BLaER1 treated with 17β-estradiol and CSF1 and Interleukin-3, amounts not matched to agents 10 nM and 100 nM (cell line): Measurements from ENCODE around the gene PITPNC1.

Source experiments
- H3K27ac ChIP-seq, 11 experiments: shearing (Covaris generic); formaldehyde crosslinking; 2 replicates each; pipeline ENCODE4 v1.8.1; 2022
- H3K27me3 ChIP-seq, 11 experiments: shearing (Covaris generic); formaldehyde crosslinking; 2 replicates each; pipeline ENCODE4 v1.8.1; 2022
- H3K36me3 ChIP-seq, 11 experiments: shearing (Covaris generic); formaldehyde crosslinking; 2 replicates each; pipeline ENCODE4 v1.8.1; 2022
- H3K4me1 ChIP-seq, 10 experiments: shearing (Covaris generic); formaldehyde crosslinking; 2 replicates each; pipeline ENCODE4 v1.8.1; 2022
- H3K4me2 ChIP-seq, 11 experiments: shearing (Covaris generic); formaldehyde crosslinking; 2 replicates each; pipeline ENCODE4 v1.8.1; 2022
- H3K4me3 ChIP-seq, 10 experiments: shearing (Covaris generic); formaldehyde crosslinking; 2 replicates each; pipeline ENCODE4 v1.8.1; 2022
- H3K9ac ChIP-seq, 11 experiments: shearing (Covaris generic); formaldehyde crosslinking; 2 replicates each; pipeline ENCODE4 v1.8.1; 2022
- H3K9me3 ChIP-seq, 11 experiments: shearing (Covaris generic); formaldehyde crosslinking; replicated peaks in 1 of 11; 2 replicates each; pipeline ENCODE4 v1.8.1; 2022
- H4K20me1 ChIP-seq, 11 experiments: shearing (Covaris generic); formaldehyde crosslinking; 2 replicates each; pipeline ENCODE4 v1.8.1; 2022
- Cebpa-rat ChIP-seq, 11 experiments: shearing (Covaris generic); IDR thresholded peaks; 2 replicates each; pipeline ENCODE4 v1.8.1; 2022

Gene PITPNC1

GRCh38 chr17:67729903-67730302 is 352.8 kb downstream of the PITPNC1 start:
- Histone ChIP-seq H3K9ac (no peak overlapping the region), H3K4me3 (no peak overlapping the region), H3K36me3 (peaks cover 97 to 100% (median 99%) of the 10 kb centered on the region in 11 experiments), H3K4me1 (no peaks in the 10 kb centered on the region), H3K9me3 (peaks cover 25 to 46% (median 36%) of the 10 kb centered on the region in 11 experiments), H3K4me2 (no peak overlapping the region), H3K27me3 (no peaks in the 10 kb centered on the region), H4K20me1 (peaks cover 0 to 88% (median 28%) of the 10 kb centered on the region in 11 experiments; a peak in 15 of 22 replicates), H3K27ac (no peak overlapping the region)
- no peak for TF ChIP-seq Cebpa-rat (IDR thresholded peaks at IDR 0.05)

- H3K4me2 ChIP-seq = no peak overlapping the region
- peaks cover 94 to 100% (median 98%) of the 10 kb centered on the region in 11 experiments for H3K36me3 ChIP-seq
- H3K4me3 ChIP-seq = no peak overlapping the region
- H4K20me1 ChIP-seq = peaks cover 0 to 82% (median 24%) of the 10 kb centered on the region in 11 experiments; a peak in 15 of 22 replicates
- H3K27ac ChIP-seq = no peak overlapping the region
- no peaks in the 10 kb centered on the region for H3K4me1 ChIP-seq
- no peaks in the 10 kb centered on the region for H3K27me3 ChIP-seq
- H3K9me3 ChIP-seq = peaks cover 25 to 46% (median 36%) of the 10 kb centered on the region in 11 experiments
- TF ChIP-seq Cebpa-rat (IDR thresholded peaks at IDR 0.05) = no peak
- no peak overlapping the region for H3K9ac ChIP-seq
Measured at GRCh38 chr17:67730731-67731130, 353.6 kb downstream of the PITPNC1 start.

DNA sequence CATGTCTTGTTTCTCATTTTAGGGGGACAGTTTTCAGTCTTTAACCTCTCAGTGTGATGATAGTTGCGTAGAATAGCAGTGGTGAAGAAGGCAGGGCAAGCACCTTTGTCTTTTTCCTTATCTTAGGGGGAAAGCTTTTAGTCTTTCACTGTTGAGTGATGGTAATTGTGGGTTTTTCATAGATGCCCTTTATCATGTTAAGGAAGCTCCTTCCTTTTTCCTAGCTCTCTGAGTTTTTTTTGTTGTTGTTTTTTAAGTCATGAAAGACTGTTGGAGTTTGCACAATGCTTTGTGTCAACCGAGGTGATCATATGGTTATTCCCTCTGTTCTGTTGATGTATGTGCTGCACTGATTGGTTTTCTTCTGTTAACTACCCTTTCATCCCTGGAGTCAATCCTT is 356.4 kb downstream of the PITPNC1 start:
- Histone ChIP-seq H3K9me3 (peaks cover 25 to 34% (median 32%) of the 10 kb centered on the region in 11 experiments), H3K4me1 (no peaks in the 10 kb centered on the region), H3K27me3 (no peaks in the 10 kb centered on the region), H3K9ac (no peak overlapping the region), H3K4me2 (no peak overlapping the region), H3K27ac (no peak overlapping the region), H3K36me3 (peaks cover 95 to 100% (median 98%) of the 10 kb centered on the region in 11 experiments), H3K4me3 (no peak overlapping the region), H4K20me1 (peaks cover 0 to 55% (median 21%) of the 10 kb centered on the region in 11 experiments; a peak in 15 of 22 replicates)
- TF ChIP-seq Cebpa-rat (IDR thresholded peaks at IDR 0.05) = no peak

GRCh38 chr17:67737145-67737544 is 360.1 kb downstream of the PITPNC1 start:
- Histone ChIP-seq H3K36me3 (peaks cover 96 to 100% (median 98%) of the 10 kb centered on the region in 11 experiments), H3K9me3 (no peaks in the 10 kb centered on the region), H3K27ac (no peak overlapping the region), H3K4me1 (no peaks in the 10 kb centered on the region), H3K4me2 (no peak overlapping the region), H3K4me3 (no peak overlapping the region), H3K27me3 (no peaks in the 10 kb centered on the region), H3K9ac (no peak overlapping the region), H4K20me1 (peaks cover 0 to 41% (median 19%) of the 10 kb centered on the region in 11 experiments; a peak in 16 of 22 replicates)
- TF ChIP-seq Cebpa-rat (IDR thresholded peaks at IDR 0.05) = no peak

GRCh38 chr17:67742025-67742424 is 364.9 kb downstream of the PITPNC1 start:
- Histone ChIP-seq H3K4me3 (no peak overlapping the region), H3K4me2 (no peak overlapping the region), H3K27me3 (no peaks in the 10 kb centered on the region), H3K4me1 (peaks cover 0 to 16% (median 5%) of the 10 kb centered on the region in 10 experiments; a peak in 10 of 20 replicates), H3K36me3 (peaks cover 98 to 100% (median 100%) of the 10 kb centered on the region in 11 experiments), H3K9ac (no peak overlapping the region), H3K9me3 (no peaks in the 10 kb centered on the region), H3K27ac (no peak overlapping the region), H4K20me1 (peaks cover 0 to 7% (median 0%) of the 10 kb centered on the region in 11 experiments; a peak in 4 of 22 replicates)
- TF ChIP-seq Cebpa-rat (IDR thresholded peaks at IDR 0.05) = no peak
